ENCODE measurements around the gene SRP54.

The SRP54 gene

DNA sequence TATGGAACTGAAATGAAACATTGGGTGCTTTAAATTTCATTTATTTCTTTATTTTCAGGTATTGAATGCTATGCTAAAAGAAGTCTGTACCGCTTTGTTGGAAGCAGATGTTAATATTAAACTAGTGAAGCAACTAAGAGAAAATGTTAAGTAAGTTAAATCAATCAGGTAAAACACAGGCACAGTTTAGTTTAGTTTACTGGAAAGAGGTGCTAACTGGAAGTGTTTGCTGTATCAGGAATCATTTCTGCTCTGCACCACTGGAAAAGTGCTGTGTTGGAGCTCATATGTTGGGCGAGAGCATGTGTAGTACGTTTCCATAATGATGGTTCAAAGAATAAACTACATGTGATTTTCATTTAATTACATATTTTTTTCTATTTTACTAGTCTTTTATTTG is 16.7 kb downstream of the SRP54 start:
- H3K27me3 Mint-ChIP-seq (ENCODE audit: low read depth, poor library complexity) = no peaks in the 10 kb centered on the region
- H3K4me3 Mint-ChIP-seq = no peak overlapping the region
- peaks cover 9% of the 10 kb centered on the region for H3K4me1 Mint-ChIP-seq
- no peak for DNase-seq
- H3K36me3 Mint-ChIP-seq (ENCODE audit: low read depth) = peaks cover 18% of the 10 kb centered on the region
- TF ChIP-seq CTCF (IDR thresholded peaks at IDR 0.05) = no peak
- H3K9me3 Mint-ChIP-seq = no peaks in the 10 kb centered on the region
- H3K27ac Mint-ChIP-seq = no peak overlapping the region

GRCh38 chr14:35001621-35002020 is 18.8 kb downstream of the SRP54 start:
- TF ChIP-seq CTCF (IDR thresholded peaks at IDR 0.05) = no peak

DNA sequence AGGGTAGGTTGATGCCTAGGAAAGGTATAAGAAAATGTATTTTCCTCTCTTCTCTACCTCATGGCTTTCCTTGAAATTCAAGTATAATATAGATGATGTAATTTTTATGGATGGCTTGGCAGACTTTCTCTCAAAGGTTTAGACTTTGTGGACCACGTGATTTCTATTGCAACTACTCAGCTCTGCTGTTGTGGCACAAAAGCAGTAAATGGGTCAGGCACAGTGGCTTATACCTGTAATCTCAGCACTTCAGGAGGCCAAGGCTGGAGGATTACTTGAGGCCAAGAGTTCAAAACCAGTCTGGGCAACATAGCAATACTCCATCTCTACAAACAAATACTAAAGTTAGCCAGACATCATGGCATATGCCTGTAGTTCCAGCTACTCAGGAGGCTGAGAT is 22.0 kb downstream of the SRP54 start:
- H3K4me1 Mint-ChIP-seq = no peaks in the 10 kb centered on the region
- H3K9me3 Mint-ChIP-seq = no peaks in the 10 kb centered on the region

More at GRCh38 chr14:35001621-35002020, 18.8 kb downstream of the SRP54 start:
- H3K4me3 Mint-ChIP-seq = no peak overlapping the region
- H3K27ac Mint-ChIP-seq = no peak overlapping the region
- peaks cover 6% of the 10 kb centered on the region for H3K4me1 Mint-ChIP-seq
- H3K36me3 Mint-ChIP-seq (ENCODE audit: low read depth) = peaks cover 25% of the 10 kb centered on the region
- no peaks in the 10 kb centered on the region for H3K9me3 Mint-ChIP-seq
- H3K27me3 Mint-ChIP-seq (ENCODE audit: low read depth, poor library complexity) = no peaks in the 10 kb centered on the region
- DNase-seq = no peak

GRCh38 chr14:35016568-35016967 is 33.8 kb downstream of the SRP54 start:
- no peaks in the 10 kb centered on the region for H3K27me3 Mint-ChIP-seq (ENCODE audit: low read depth, poor library complexity)
- TF ChIP-seq CTCF (IDR thresholded peaks at IDR 0.05) = no peak
- H3K36me3 Mint-ChIP-seq (ENCODE audit: low read depth) = peaks cover 57% of the 10 kb centered on the region

More for the DNA sequence above, 22.0 kb downstream of the SRP54 start:
- no peak for TF ChIP-seq CTCF (IDR thresholded peaks at IDR 0.05)
- DNase-seq = no peak
- peak overlapping the region; percentile 75 for H3K27ac Mint-ChIP-seq
- no peaks in the 10 kb centered on the region for H3K27me3 Mint-ChIP-seq (ENCODE audit: low read depth, poor library complexity)
- H3K36me3 Mint-ChIP-seq (ENCODE audit: low read depth) = peaks cover 39% of the 10 kb centered on the region
- no peak overlapping the region for H3K4me3 Mint-ChIP-seq

GRCh38 chr14:35020713-35021112 is 37.9 kb downstream of the SRP54 start:
- DNase-seq = no peak
- no peaks in the 10 kb centered on the region for H3K27me3 Mint-ChIP-seq (ENCODE audit: low read depth, poor library complexity)
- no peaks in the 10 kb centered on the region for H3K9me3 Mint-ChIP-seq
- no peak overlapping the region for H3K4me3 Mint-ChIP-seq
- no peak for TF ChIP-seq CTCF (IDR thresholded peaks at IDR 0.05)
- peak overlapping the region; percentile 65 for H3K27ac Mint-ChIP-seq
- no peaks in the 10 kb centered on the region for H3K4me1 Mint-ChIP-seq
- peaks cover 60% of the 10 kb centered on the region for H3K36me3 Mint-ChIP-seq (ENCODE audit: low read depth)

More at GRCh38 chr14:35016568-35016967, 33.8 kb downstream of the SRP54 start:
- Mint-ChIP-seq H3K4me3 (no peak overlapping the region), H3K4me1 (no peaks in the 10 kb centered on the region), H3K27ac (no peak overlapping the region), H3K9me3 (no peaks in the 10 kb centered on the region)
- no peak for DNase-seq

DNA sequence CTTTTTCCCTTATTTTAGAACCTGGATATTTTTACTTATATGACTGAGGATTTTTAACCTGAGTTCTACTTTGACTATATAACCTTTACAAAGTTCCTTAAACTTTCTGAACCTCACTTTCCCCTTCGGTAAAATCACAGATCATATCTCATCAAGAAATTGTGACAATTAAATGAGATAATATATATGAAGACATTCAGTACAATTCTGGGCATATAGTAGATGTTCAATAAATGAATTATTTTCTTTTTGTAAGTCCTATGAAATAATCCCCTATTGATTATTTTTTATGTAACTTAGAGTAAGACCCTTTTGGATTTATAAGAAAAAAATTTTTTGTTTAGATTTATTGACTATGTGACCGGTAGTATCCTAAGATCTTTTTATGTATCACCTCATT is 45.6 kb downstream of the SRP54 start:
- peaks cover 5% of the 10 kb centered on the region for H3K9me3 Mint-ChIP-seq
- no peak for TF ChIP-seq CTCF (IDR thresholded peaks at IDR 0.05)
- H3K27ac Mint-ChIP-seq = no peak overlapping the region
- no peak overlapping the region for H3K4me3 Mint-ChIP-seq
- no peak for DNase-seq
- H3K36me3 Mint-ChIP-seq (ENCODE audit: low read depth) = peaks cover 82% of the 10 kb centered on the region
- no peaks in the 10 kb centered on the region for H3K27me3 Mint-ChIP-seq (ENCODE audit: low read depth, poor library complexity)
- no peaks in the 10 kb centered on the region for H3K4me1 Mint-ChIP-seq

All from nephron progenitor cell (in vitro differentiated cells).